HEK293T (cell line): ENCODE data around the gene RABEPK.

Experiments
- CTCF ChIA-PET: fragments of 350-600 bp; formaldehyde crosslinking; extraction: SDS; loops from one replicate; lab custom pipeline; 2021; ENCODE audit warnings: antibody characterized with exemption, inconsistent platforms; lab: Yijun Ruan, JAX
- POLR2A ChIA-PET: fragments of 350-600 bp; formaldehyde crosslinking; extraction: SDS; loops from one replicate; lab custom pipeline; 2020; ENCODE audit warnings: antibody characterized with exemption, inconsistent platforms; lab: Yijun Ruan, JAX
- DNase-seq: peaks from one replicate; pipeline ENCODE4 v3.0.0; 2012; ENCODE audit warnings: mixed read lengths; ENCODE audit errors: extremely low spot score
- ARNT ChIP-seq: fragments of 450-650 bp; IDR thresholded peaks from 2 replicates; pipeline ENCODE4 v1.6.1; 2017; ENCODE audit warnings: mild to moderate bottlenecking
- BHLHE40 ChIP-seq: fragments of 450-650 bp; IDR thresholded peaks from 2 replicates; pipeline ENCODE4 v1.6.1; 2016; ENCODE audit warnings: mild to moderate bottlenecking, moderate library complexity, borderline replicate concordance
- CTBP1 ChIP-seq: fragments of 450-650 bp; IDR thresholded peaks from 2 replicates; pipeline ENCODE4 v1.6.1; 2016; ENCODE audit warnings: borderline replicate concordance
- ELF4 ChIP-seq: fragments of 450-650 bp; IDR thresholded peaks from 2 replicates; pipeline ENCODE4 v1.6.1; 2017; ENCODE audit warnings: antibody characterized with exemption
- FOXA1 ChIP-seq: fragments of 450-650 bp; IDR thresholded peaks from 2 replicates; pipeline ENCODE4 v1.6.1; 2016; ENCODE audit warnings: mild to moderate bottlenecking
- FOXK2 ChIP-seq: fragments of 450-650 bp; IDR thresholded peaks from 2 replicates; pipeline ENCODE4 v1.6.1; 2016; ENCODE audit warnings: mild to moderate bottlenecking
- FOXM1 ChIP-seq: fragments of 450-650 bp; IDR thresholded peaks from 2 replicates; pipeline ENCODE4 v1.6.1; 2017; ENCODE audit warnings: mild to moderate bottlenecking, borderline replicate concordance
- HDGF ChIP-seq: fragments of 450-650 bp; IDR thresholded peaks from 2 replicates; pipeline ENCODE4 v1.6.1; 2017; ENCODE audit warnings: antibody characterized with exemption, borderline replicate concordance
- L3MBTL2 ChIP-seq: fragments of 450-650 bp; conservative IDR thresholded peaks from 2 replicates; pipeline ENCODE4 v1.6.1; 2016; ENCODE audit warnings: mild to moderate bottlenecking
- LEF1 ChIP-seq: fragments of 450-650 bp; IDR thresholded peaks from 2 replicates; pipeline ENCODE4 v1.6.1; 2017; ENCODE audit warnings: mild to moderate bottlenecking, borderline replicate concordance
- NFRKB ChIP-seq: fragments of 450-650 bp; IDR thresholded peaks from 2 replicates; pipeline ENCODE4 v1.6.1; 2016; ENCODE audit warnings: mild to moderate bottlenecking, moderate library complexity
- SP1 ChIP-seq: fragments of 450-650 bp; IDR thresholded peaks from 2 replicates; pipeline ENCODE4 v1.6.1; 2017
- SUZ12 ChIP-seq: fragments of 450-650 bp; IDR thresholded peaks from 2 replicates; pipeline ENCODE4 v1.6.1; 2016; ENCODE audit warnings: mild to moderate bottlenecking
- TARDBP ChIP-seq: fragments of 450-650 bp; IDR thresholded peaks from 2 replicates; pipeline ENCODE4 v1.6.1; 2016
- ZNF384 ChIP-seq: fragments of 450-650 bp; IDR thresholded peaks from 2 replicates; pipeline ENCODE4 v1.6.1; 2016
- TF ChIP-seq, protein P1 (sequence below): fragments of 450-650 bp; IDR thresholded peaks from 2 replicates; pipeline ENCODE4 v1.6.1; 2016

The RABEPK gene

GRCh38 chr9:125238127-125238914 is 38.0 kb downstream of the RABEPK start:
- TF ChIP-seq FOXM1 = no peak
- TF ChIP-seq L3MBTL2 = no peak
- TF ChIP-seq SP1 = no peak
- no peak for TF ChIP-seq LEF1
- TF ChIP-seq ARNT = no peak
- TF ChIP-seq BHLHE40 = no peak
- no peak for TF ChIP-seq SUZ12
- no peak for TF ChIP-seq TARDBP
- TF ChIP-seq NFRKB = no peak
- no peak for TF ChIP-seq HDGF
- TF ChIP-seq, protein P1, sequence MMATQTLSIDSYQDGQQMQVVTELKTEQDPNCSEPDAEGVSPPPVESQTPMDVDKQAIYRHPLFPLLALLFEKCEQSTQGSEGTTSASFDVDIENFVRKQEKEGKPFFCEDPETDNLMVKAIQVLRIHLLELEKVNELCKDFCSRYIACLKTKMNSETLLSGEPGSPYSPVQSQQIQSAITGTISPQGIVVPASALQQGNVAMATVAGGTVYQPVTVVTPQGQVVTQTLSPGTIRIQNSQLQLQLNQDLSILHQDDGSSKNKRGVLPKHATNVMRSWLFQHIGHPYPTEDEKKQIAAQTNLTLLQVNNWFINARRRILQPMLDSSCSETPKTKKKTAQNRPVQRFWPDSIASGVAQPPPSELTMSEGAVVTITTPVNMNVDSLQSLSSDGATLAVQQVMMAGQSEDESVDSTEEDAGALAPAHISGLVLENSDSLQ = no peak
- no peak for TF ChIP-seq FOXA1
- no peak for TF ChIP-seq CTBP1
- no peak for TF ChIP-seq ELF4
- DNase-seq = no peak
- POLR2A ChIA-PET = interaction anchor here (0.6 to 1.1 kb wide), 3 partner anchors 10 to 426 kb away, joined by 3 to 4 read pairs (median 3); no protein-coding TSS in a partner anchor
- CTCF ChIA-PET = no interaction called here

- ChIA-PET CTCF (no interaction called here), POLR2A (interaction anchor here (0.6 kb wide), 1 partner anchor 38 kb away, joined by 4 read pairs; no protein-coding TSS in a partner anchor)
- TF ChIP-seq FOXM1 (no peak), SP1 (no peak), SUZ12 (no peak), BHLHE40 (no peak), FOXA1 (no peak), L3MBTL2 (no peak), FOXK2 (no peak), ARNT (no peak), CTBP1 (no peak), HDGF (no peak), TARDBP (no peak), NFRKB (no peak)
- TF ChIP-seq, protein P1 = no peak
- no peak for DNase-seq
Measured at GRCh38 chr9:125238915-125239446, 38.6 kb downstream of the RABEPK start.

GRCh38 chr9:125239631-125240597 is 39.6 kb downstream of the RABEPK start:
- TF ChIP-seq TARDBP = no peak
- TF ChIP-seq, protein P1 = no peak
- TF ChIP-seq L3MBTL2 = no peak
- TF ChIP-seq ZNF384 = no peak
- no peak for TF ChIP-seq SUZ12
- TF ChIP-seq FOXA1 = no peak
- no peak for TF ChIP-seq LEF1
- TF ChIP-seq NFRKB = no peak
- TF ChIP-seq FOXM1 = no peak
- POLR2A ChIA-PET = interaction anchor here (1.7 to 2.3 kb wide), 3 partner anchors 8 to 22 kb away, joined by 7 to 33 read pairs (median 9); partner anchors contain the start of gene GAPVD1
- no peak for DNase-seq
- CTCF ChIA-PET = no interaction called here

DNA sequence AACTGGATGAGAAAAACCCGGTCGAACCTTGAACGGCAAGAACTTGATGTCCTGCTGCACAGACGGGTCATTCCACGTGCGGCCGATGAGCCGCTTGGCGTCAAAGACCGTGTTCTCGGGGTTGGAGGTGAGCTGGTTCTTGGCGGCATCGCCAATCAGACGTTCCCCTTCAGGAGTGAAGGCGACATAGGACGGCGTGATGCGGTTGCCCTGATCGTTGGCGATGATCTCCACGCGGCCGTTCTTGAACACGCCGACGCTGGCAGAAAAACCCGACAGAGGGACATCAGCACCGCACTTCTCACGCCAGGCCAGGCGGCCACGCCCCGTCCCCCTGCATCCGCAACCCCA is 40.3 kb downstream of the RABEPK start:
- ChIA-PET POLR2A (interaction anchor here (0.7 to 2.3 kb wide), 20 partner anchors 8 to 391 kb away, joined by 3 to 33 read pairs (median 4); partner anchors contain the start of gene GAPVD1), CTCF (interaction anchor here (1.2 kb wide), 1 partner anchor 16 kb away, joined by 4 read pairs; no protein-coding TSS in a partner anchor)
- peak; percentile 75 for TF ChIP-seq L3MBTL2
- no peak for TF ChIP-seq ARNT
- TF ChIP-seq ZNF384 = no peak
- TF ChIP-seq ELF4 = no peak
- no peak for TF ChIP-seq HDGF
- TF ChIP-seq LEF1 = no peak
- no peak for TF ChIP-seq FOXK2
- TF ChIP-seq BHLHE40 = no peak
- peak; percentile 18 for DNase-seq

- TF ChIP-seq L3MBTL2 = peak; percentile 39
- no peak for TF ChIP-seq TARDBP
- TF ChIP-seq, protein P1 = peak; percentile 99
- peak; percentile 57; the same call in 1 of the 2 replicates for TF ChIP-seq ELF4
- peak; percentile 90; the same call in 1 of the 2 replicates for TF ChIP-seq FOXM1
- DNase-seq = peak; percentile 97
- ChIA-PET POLR2A (interaction anchor here (0.7 to 2.3 kb wide), 38 partner anchors 8 to 470 kb away, joined by 3 to 33 read pairs (median 4); partner anchors contain the start of genes ARPC5L, GAPVD1, NR6A1 and RABEPK), CTCF (interaction anchor here (0.5 to 1.2 kb wide), 2 partner anchors 15 to 102 kb away, joined by 3 to 4 read pairs; no protein-coding TSS in a partner anchor)
Measured at GRCh38 chr9:125241000-125241862, 40.9 kb downstream of the RABEPK start, which contains the start of gene HSPA5. TSS of gene HSPA5 (minus strand) at chr9:125241343. CDS start at chr9:125241126, 217 bp downstream.
